Measurements from ENCODE around the gene PDHX. TPM values are rescaled to one million over a fixed set of nuclear protein-coding genes. Genes with fewer than 3 reads are reported as not detected.

PDHX gene
- total RNA-seq, 1 experiment from 2014 or later, result 63.0 TPM

- ATAC-seq (no peak), DNase-seq (ENCODE audit: low read depth, low spot score) (no peak)
- intact Hi-C loops (cut with micrococcal nuclease; ENCODE audit: unreplicated experiment), result loop anchor here (2.0 to 5.0 kb wide), 4 partner anchors 216 to 561 kb away; no protein-coding TSS in a partner anchor
- no peaks in the 10 kb centered on the region for H3K9me3 ChIP-seq (ENCODE audit: control insufficient read depth, insufficient read depth, low read depth, low read length)
- ChIA-PET CTCF (interaction anchor here (0.5 to 1.6 kb wide), 4 partner anchors 22 to 309 kb away, joined by 3 to 5 read pairs (median 4); no protein-coding TSS in a partner anchor), POLR2A (interaction anchor here (0.6 to 0.7 kb wide), 2 partner anchors 73 to 236 kb away, joined by 3 to 4 read pairs; no protein-coding TSS in a partner anchor)
- in situ Hi-C loops (cut with HindIII; ENCODE audit: low pct_unique_long_range_greater_than_20kb, low sequenced_read_pairs), result loop anchor here (5.0 kb wide), 1 partner anchor 51 kb away; no protein-coding TSS in a partner anchor
- H3K27ac ChIP-seq (ENCODE audit: low read length), result peak overlapping the region; percentile 90
- no peaks in the 10 kb centered on the region for H3K36me3 ChIP-seq (ENCODE audit: control insufficient read depth, insufficient read depth, low read length)
- BruUV-seq (replicated peaks), result no TSS peak
- no peak for TF ChIP-seq POLR2AphosphoS5 (IDR thresholded peaks at IDR 0.05; ENCODE audit: low read depth, low read length)
- TF ChIP-seq SIN3A (IDR thresholded peaks at IDR 0.05; ENCODE audit: borderline replicate concordance, insufficient read depth, low read depth, low read length), result no peak
- TF ChIP-seq CTCF (IDR thresholded peaks at IDR 0.05), result no peak
- no peak for TF ChIP-seq TCF7L2 (IDR thresholded peaks at IDR 0.05; ENCODE audit: low read depth, low read length)
- no peak for TF ChIP-seq REST (IDR thresholded peaks at IDR 0.05; ENCODE audit: insufficient read depth in 1 of 2, low read depth in 2 of 2, low read length in 1 of 2)
- no peaks in the 10 kb centered on the region for H3K27me3 ChIP-seq (ENCODE audit: control insufficient read depth, insufficient read depth, low read length)
- H3K4me3 ChIP-seq (ENCODE audit: low read depth in 2 of 2, low read length in 2 of 2), result no peak overlapping the region
- H3K4me1 ChIP-seq (ENCODE audit: control insufficient read depth, insufficient read depth, low read length), result peaks cover 72% of the 10 kb centered on the region
Measured at GRCh38 chr11:34926831-34927132, 10.4 kb downstream of the PDHX start.

- Histone ChIP-seq H3K27ac (ENCODE audit: low read length) (peak overlapping the region; percentile 90), H3K4me1 (ENCODE audit: control insufficient read depth, insufficient read depth, low read length) (peaks cover 60% of the 10 kb centered on the region), H3K36me3 (ENCODE audit: control insufficient read depth, insufficient read depth, low read length) (peaks cover 11% of the 10 kb centered on the region; the same call in 1 of the 2 replicates), H3K9me3 (ENCODE audit: control insufficient read depth, insufficient read depth, low read depth, low read length) (no peaks in the 10 kb centered on the region), H3K4me3 (ENCODE audit: low read depth in 2 of 2, low read length in 2 of 2) (no peak overlapping the region), H3K27me3 (ENCODE audit: control insufficient read depth, insufficient read depth, low read length) (no peaks in the 10 kb centered on the region)
- ChIA-PET CTCF (interaction anchor here (0.6 kb wide), 1 partner anchor 557 kb away, joined by 8 read pairs; no protein-coding TSS in a partner anchor), POLR2A (interaction anchor here (0.7 kb wide), 1 partner anchor 134 kb away, joined by 8 read pairs; no protein-coding TSS in a partner anchor)
- intact Hi-C loops (cut with micrococcal nuclease; ENCODE audit: unreplicated experiment), result loop anchor here (5.0 kb wide), 3 partner anchors 214 to 559 kb away; no protein-coding TSS in a partner anchor
- TF ChIP-seq TCF7L2 (IDR thresholded peaks at IDR 0.05; ENCODE audit: low read depth, low read length), result no peak
- no peak for TF ChIP-seq SIN3A (IDR thresholded peaks at IDR 0.05; ENCODE audit: borderline replicate concordance, insufficient read depth, low read depth, low read length)
- TF ChIP-seq POLR2AphosphoS5 (IDR thresholded peaks at IDR 0.05; ENCODE audit: low read depth, low read length), result no peak
- no peak for TF ChIP-seq REST (IDR thresholded peaks at IDR 0.05; ENCODE audit: insufficient read depth in 1 of 2, low read depth in 2 of 2, low read length in 1 of 2)
- no peak for TF ChIP-seq CTCF (IDR thresholded peaks at IDR 0.05)
- DNase-seq (ENCODE audit: low read depth, low spot score) (no peak), ATAC-seq (no peak)
- in situ Hi-C loops (cut with HindIII; ENCODE audit: low pct_unique_long_range_greater_than_20kb, low sequenced_read_pairs), result loop anchor here (5.0 kb wide), 1 partner anchor 49 kb away; no protein-coding TSS in a partner anchor
- BruUV-seq (replicated peaks), result no TSS peak
Measured at GRCh38 chr11:34928268-34928959, 12.0 kb downstream of the PDHX start.

All from Panc1 (cell line).